ENCODE data around the gene EXOC2. TPM values are rescaled to one million over a fixed set of nuclear protein-coding genes. Genes with fewer than 3 reads are reported as not detected.

Gene EXOC2
- total RNA-seq, 1 donor from 2014 or later, result 22.9 TPM

DNA sequence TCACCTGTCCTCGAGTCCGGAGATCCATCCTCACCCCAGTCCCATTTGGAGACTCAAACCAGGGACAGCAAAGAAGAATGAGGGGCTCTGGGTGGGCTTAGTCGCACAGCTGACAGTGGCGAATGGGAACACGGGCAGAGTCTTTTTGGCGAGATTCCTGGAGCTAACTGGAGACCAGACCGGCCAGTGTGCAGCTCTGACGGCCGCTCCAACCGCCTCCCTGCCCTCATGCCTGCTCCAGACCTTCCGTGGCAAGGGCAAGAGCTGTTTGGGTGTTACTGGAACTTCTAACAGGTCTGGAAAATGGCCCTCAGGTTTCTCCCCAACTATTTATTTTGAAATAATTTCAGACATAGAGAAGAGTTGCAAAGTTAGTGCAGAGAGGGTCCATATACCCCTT lies 225.8 kb downstream of the EXOC2 start:
- Mint-ChIP-seq H3K36me3 (no peaks in the 10 kb centered on the region), H3K4me3 (no peak overlapping the region), H3K27ac (no peak overlapping the region), H3K4me1 (ENCODE audit: unreplicated experiment) (no peaks in the 10 kb centered on the region), H3K9me3 (no peaks in the 10 kb centered on the region), H3K27me3 (peaks cover 26% of the 10 kb centered on the region)
- TF ChIP-seq, protein P1, sequence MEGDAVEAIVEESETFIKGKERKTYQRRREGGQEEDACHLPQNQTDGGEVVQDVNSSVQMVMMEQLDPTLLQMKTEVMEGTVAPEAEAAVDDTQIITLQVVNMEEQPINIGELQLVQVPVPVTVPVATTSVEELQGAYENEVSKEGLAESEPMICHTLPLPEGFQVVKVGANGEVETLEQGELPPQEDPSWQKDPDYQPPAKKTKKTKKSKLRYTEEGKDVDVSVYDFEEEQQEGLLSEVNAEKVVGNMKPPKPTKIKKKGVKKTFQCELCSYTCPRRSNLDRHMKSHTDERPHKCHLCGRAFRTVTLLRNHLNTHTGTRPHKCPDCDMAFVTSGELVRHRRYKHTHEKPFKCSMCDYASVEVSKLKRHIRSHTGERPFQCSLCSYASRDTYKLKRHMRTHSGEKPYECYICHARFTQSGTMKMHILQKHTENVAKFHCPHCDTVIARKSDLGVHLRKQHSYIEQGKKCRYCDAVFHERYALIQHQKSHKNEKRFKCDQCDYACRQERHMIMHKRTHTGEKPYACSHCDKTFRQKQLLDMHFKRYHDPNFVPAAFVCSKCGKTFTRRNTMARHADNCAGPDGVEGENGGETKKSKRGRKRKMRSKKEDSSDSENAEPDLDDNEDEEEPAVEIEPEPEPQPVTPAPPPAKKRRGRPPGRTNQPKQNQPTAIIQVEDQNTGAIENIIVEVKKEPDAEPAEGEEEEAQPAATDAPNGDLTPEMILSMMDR (conservative IDR thresholded peaks at IDR 0.05), result no peak
- no peak for DNase-seq (ENCODE audit: extremely low spot score, unreplicated experiment)

- no peak overlapping the region for H3K4me3 Mint-ChIP-seq
- TF ChIP-seq, protein P1 (conservative IDR thresholded peaks at IDR 0.05), result no peak
- H3K27me3 Mint-ChIP-seq, result peaks cover 30% of the 10 kb centered on the region
- no peak overlapping the region for H3K27ac Mint-ChIP-seq
- H3K4me1 Mint-ChIP-seq (ENCODE audit: unreplicated experiment), result no peaks in the 10 kb centered on the region
- no peak for DNase-seq (ENCODE audit: extremely low spot score, unreplicated experiment)
- H3K9me3 Mint-ChIP-seq, result no peaks in the 10 kb centered on the region
- H3K36me3 Mint-ChIP-seq, result no peaks in the 10 kb centered on the region
These were observed 226.4 kb downstream of the EXOC2 start for GRCh38 chr6:466564-466963.

DNA sequence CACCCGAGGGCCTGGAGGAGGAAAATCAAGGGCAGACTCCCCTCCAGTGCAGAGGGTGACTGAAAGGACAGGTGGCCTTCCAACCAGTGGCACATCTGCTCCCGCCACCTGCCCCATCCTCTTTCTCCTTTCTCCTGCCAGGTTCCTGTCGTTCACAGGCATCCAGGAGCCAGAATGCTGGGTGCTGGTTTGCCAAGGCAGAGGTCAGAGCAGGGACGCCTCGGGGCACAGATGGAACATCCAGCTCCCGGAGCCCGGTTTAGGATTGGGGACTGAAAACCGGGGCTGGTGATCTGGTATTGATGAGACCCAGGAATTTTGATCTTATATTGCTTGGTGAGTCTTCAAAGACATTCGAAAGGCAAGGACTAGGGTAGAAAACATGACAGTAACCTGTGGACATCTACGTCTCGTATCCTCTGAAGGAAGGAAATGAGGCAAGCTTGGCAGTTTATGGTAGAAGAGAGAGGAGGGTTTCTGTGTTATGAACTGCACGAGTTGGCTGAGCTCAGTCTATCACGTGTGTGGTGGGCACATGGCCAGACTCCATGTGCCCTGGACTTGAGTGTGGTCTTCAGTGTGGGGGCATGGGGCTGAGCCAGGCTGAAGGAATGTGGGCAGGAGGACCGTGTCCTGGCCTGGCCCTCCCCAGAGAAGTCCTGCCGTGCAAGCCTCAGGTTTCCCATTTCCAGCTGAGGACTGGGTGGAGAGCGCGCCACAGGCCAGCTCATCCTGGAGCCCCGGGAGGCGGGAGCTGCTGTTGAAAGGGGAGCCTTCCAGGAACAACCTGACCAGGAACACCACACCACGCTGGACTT lies 227.2 kb downstream of the EXOC2 start:
- Mint-ChIP-seq H3K4me3 (no peak overlapping the region), H3K9me3 (no peaks in the 10 kb centered on the region), H3K27me3 (peaks cover 32% of the 10 kb centered on the region), H3K27ac (no peak overlapping the region), H3K4me1 (ENCODE audit: unreplicated experiment) (no peaks in the 10 kb centered on the region), H3K36me3 (no peaks in the 10 kb centered on the region)
- no peak for DNase-seq (ENCODE audit: extremely low spot score, unreplicated experiment)
- TF ChIP-seq, protein P1 (conservative IDR thresholded peaks at IDR 0.05), result no peak

DNA sequence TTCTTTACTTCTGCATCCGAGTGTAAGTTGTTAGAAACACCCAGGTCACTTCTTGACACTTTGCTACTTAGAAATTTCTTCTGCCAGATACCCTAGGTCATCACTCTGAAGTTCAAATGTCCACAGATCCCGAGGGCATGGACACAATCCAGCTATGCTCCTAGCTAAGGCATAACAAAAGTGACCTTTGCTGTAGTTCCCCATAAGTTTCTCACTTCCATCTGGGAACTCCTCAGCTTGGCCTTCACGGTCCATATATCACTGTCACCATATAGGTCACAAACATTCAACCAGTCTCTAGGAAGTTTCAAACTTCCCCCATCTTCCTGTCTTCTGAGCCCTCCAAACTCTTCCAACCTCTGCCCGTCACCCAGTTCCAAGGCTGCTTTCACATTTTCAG lies 236.1 kb downstream of the EXOC2 start:
- DNase-seq (ENCODE audit: extremely low spot score, unreplicated experiment), result no peak
- H3K27ac Mint-ChIP-seq, result no peak overlapping the region
- no peaks in the 10 kb centered on the region for H3K4me1 Mint-ChIP-seq (ENCODE audit: unreplicated experiment)
- no peak overlapping the region for H3K4me3 Mint-ChIP-seq
- H3K9me3 Mint-ChIP-seq, result peaks cover 4% of the 10 kb centered on the region
- peaks cover 12% of the 10 kb centered on the region for H3K27me3 Mint-ChIP-seq
- no peaks in the 10 kb centered on the region for H3K36me3 Mint-ChIP-seq
- TF ChIP-seq, protein P1 (conservative IDR thresholded peaks at IDR 0.05), result no peak

GRCh38 chr6:456358-456867 lies 236.5 kb downstream of the EXOC2 start:
- H3K9me3 Mint-ChIP-seq, result peaks cover 4% of the 10 kb centered on the region
- H3K27me3 Mint-ChIP-seq, result peaks cover 8% of the 10 kb centered on the region
- H3K4me3 Mint-ChIP-seq, result no peak overlapping the region
- H3K36me3 Mint-ChIP-seq, result no peaks in the 10 kb centered on the region
- TF ChIP-seq, protein P1 (conservative IDR thresholded peaks at IDR 0.05), result no peak
- no peak overlapping the region for H3K27ac Mint-ChIP-seq
- H3K4me1 Mint-ChIP-seq (ENCODE audit: unreplicated experiment), result no peaks in the 10 kb centered on the region
- DNase-seq (ENCODE audit: extremely low spot score, unreplicated experiment), result no peak
